Body of pancreas (tissue), 4 donors: Measurements from ENCODE around the gene RAPGEF4. TPM values are rescaled to one million over a fixed set of nuclear protein-coding genes. Genes with fewer than 3 reads are reported as not detected.

Source experiments
- ATAC-seq: fragments of 150-250 bp; one replicate; pipeline ENCODE4 v1.9.1; 2016
- DNase-seq, 4 donors: peaks; one replicate each; pipeline ENCODE4 v3.0.0-alpha.2; 2019
- H3K27ac ChIP-seq, 4 donors: fragments of 200-600 bp; sonication (generic); 1 replicate in 3 of 4; 2 replicates in 1 of 4; pipeline versions ENCODE4 v1.5.1 to v1.6.1; 2016 to 2019; ENCODE audit warnings: mild to moderate bottlenecking in 1 of 4, mixed read lengths in 1 of 4, moderate library complexity in 1 of 4
- H3K27me3 ChIP-seq, 2 donors: fragments of 200-600 bp; sonication (generic); one replicate each; pipeline ENCODE4 v1.6.0; 2016; ENCODE audit warnings: mild to moderate bottlenecking in 1 of 2
- H3K36me3 ChIP-seq, 2 donors: fragments of 200-600 bp; sonication (generic); replicated peaks in 1 of 2; 2 replicates each; pipeline ENCODE4 v1.5.1; 2016; ENCODE audit warnings: low read depth in 2 of 2; ENCODE audit not compliant: insufficient read depth in 1 of 2
- H3K4me1 ChIP-seq: fragments of 200-600 bp; sonication (generic); one replicate; pipeline ENCODE4 v1.6.0; 2016
- H3K4me3 ChIP-seq, 2 donors: fragments of 200-600 bp; sonication (generic); 1 replicate in 1 of 2; 2 replicates in 1 of 2; pipeline ENCODE4 v1.5.1; 2016 to 2019
- H3K9me3 ChIP-seq, 3 donors: fragments of 200-600 bp; sonication (generic); 1 replicate in 2 of 3; 2 replicates in 1 of 3; pipeline ENCODE4 v1.5.1; 2016
- POLR2A ChIP-seq, 3 donors: fragments of 450-650 bp; IDR thresholded peaks; one replicate each; pipeline ENCODE4 v1.6.1; 2016; ENCODE audit warnings: antibody characterized with exemption in 3 of 3, mild to moderate bottlenecking in 2 of 3
- WGBS, 2 donors: methylation state at CpG; one replicate each; pipeline ENCODE4 v1.1.5; 2017; 5-methylcytosine and 5-hydroxymethylcytosine counted together
- intact Hi-C: fragments of 100-400 bp; cut with DNase I; formaldehyde crosslinking; loops from one replicate; pipeline ENCODE4 v1.15.1; 2023
- total RNA-seq, 2 donors: library from RNA; depleted of rRNA; stranded (reverse); fragments of >200 nt; gene quantifications; one replicate each; pipeline ENCODE4 v1.1.0, GENCODE V29; 2016
- TF ChIP-seq, protein P1 (sequence below), 7 experiments: fragments of 450-650 bp in 4 of 7; fragments of 200-600 bp in 3 of 7; sonication (generic) in 3 of 7; IDR thresholded peaks; one replicate each; pipeline ENCODE4 v1.5.1; 2016 to 2019; ENCODE audit warnings: antibody characterized with exemption in 7 of 7

RAPGEF4 gene
- total RNA-seq, 2 donors from 2014 or later, result 4.7 to 22.4 TPM

DNA sequence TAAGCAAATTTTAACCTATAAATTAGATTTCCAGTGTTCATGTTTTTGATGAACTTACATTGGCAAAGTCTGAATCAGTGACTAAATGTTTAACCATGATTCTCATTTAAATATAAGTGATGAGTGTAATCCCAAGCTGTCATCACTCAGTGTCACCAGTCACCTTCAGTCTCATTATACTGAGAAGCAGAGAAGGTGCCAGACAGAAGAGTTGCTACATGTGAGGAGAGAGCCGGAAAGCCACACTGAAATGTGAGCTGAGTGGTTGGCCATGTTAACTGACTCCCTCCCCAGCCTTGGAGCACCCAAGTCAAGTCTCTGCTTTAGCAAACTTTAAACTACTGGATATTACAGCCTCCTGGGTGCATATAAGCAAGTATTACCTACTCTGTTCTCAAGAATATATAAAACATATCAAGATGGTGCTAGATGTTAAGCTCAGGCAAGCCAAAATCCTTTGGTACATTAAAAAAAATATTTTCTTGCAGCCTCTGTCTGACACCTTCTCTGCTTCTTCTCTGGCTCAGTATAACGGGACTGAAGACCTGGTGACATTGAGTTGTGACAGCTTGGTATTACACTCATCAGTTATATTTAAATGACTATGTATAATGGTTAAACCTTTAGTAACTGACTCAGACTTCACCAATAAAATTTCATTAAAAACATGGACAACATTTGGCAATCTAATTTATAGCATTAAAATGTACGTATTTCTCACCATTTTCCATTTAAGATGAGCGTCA, 264.2 kb downstream of the RAPGEF4 start:
- TF ChIP-seq, protein P1, sequence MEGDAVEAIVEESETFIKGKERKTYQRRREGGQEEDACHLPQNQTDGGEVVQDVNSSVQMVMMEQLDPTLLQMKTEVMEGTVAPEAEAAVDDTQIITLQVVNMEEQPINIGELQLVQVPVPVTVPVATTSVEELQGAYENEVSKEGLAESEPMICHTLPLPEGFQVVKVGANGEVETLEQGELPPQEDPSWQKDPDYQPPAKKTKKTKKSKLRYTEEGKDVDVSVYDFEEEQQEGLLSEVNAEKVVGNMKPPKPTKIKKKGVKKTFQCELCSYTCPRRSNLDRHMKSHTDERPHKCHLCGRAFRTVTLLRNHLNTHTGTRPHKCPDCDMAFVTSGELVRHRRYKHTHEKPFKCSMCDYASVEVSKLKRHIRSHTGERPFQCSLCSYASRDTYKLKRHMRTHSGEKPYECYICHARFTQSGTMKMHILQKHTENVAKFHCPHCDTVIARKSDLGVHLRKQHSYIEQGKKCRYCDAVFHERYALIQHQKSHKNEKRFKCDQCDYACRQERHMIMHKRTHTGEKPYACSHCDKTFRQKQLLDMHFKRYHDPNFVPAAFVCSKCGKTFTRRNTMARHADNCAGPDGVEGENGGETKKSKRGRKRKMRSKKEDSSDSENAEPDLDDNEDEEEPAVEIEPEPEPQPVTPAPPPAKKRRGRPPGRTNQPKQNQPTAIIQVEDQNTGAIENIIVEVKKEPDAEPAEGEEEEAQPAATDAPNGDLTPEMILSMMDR (IDR thresholded peaks at IDR 0.05), result no peak
- TF ChIP-seq POLR2A (IDR thresholded peaks at IDR 0.05), result no peak
- Histone ChIP-seq H3K4me1 (peaks cover 9% of the 10 kb centered on the region), H3K36me3 (peaks cover 0 to 2% of the 10 kb centered on the region in 2 donors), H3K27me3 (no peaks in the 10 kb centered on the region), H3K27ac (no peak overlapping the region), H3K9me3 (no peaks in the 10 kb centered on the region), H3K4me3 (no peak overlapping the region)
- 84 to 87% methylated on average over 4 of the region's 4 CpGs for WGBS, 2 donors
- DNase-seq, result no peak
- no peak for ATAC-seq
- intact Hi-C loops, result no loop called here

DNA sequence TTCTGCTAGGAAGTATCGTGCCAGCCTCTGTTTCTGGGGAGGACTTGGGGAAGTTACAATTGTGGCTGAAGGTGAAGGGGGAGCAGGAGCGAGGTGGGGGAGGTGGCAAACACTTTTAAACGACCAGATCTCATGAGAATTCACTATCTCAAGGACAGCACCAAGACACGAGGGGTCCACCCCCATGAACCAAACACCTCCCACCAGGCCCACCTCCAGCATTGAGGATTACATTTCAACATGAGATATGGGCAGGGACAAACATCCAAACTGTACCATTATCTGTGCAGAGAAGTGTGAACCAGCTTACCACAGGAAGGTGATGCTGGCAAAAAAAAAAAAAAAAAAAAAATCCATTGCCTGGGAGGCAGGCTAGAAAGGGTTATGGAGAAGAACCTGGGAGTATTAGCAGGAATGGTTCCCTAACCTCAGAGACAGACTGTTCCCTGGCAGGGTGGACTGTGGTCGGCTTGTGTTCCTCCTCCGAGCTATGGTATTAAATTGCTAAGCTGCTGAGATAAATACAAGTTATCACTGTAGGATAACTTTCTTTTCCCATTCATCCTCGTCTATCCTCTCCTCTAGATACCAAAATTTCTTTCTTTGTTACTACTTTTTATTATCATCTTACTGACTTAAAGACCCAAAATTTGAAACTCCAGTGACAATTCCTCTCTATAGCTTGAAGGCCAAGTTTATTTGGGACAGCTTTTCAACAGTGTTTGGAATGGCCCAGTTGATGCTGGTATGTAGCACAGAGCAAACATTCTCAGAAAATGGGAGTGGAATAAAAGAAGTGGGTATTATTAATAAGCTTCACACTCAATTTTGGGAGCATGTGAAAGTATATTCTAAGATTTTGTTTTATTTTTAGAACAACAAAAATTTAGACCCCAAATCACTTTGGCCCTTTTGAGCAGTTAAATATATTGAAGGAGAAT, 266.3 kb downstream of the RAPGEF4 start:
- TF ChIP-seq POLR2A (IDR thresholded peaks at IDR 0.05), result no peak
- TF ChIP-seq, protein P1 (IDR thresholded peaks at IDR 0.05), result no peak
- intact Hi-C loops, result no loop called here

DNA sequence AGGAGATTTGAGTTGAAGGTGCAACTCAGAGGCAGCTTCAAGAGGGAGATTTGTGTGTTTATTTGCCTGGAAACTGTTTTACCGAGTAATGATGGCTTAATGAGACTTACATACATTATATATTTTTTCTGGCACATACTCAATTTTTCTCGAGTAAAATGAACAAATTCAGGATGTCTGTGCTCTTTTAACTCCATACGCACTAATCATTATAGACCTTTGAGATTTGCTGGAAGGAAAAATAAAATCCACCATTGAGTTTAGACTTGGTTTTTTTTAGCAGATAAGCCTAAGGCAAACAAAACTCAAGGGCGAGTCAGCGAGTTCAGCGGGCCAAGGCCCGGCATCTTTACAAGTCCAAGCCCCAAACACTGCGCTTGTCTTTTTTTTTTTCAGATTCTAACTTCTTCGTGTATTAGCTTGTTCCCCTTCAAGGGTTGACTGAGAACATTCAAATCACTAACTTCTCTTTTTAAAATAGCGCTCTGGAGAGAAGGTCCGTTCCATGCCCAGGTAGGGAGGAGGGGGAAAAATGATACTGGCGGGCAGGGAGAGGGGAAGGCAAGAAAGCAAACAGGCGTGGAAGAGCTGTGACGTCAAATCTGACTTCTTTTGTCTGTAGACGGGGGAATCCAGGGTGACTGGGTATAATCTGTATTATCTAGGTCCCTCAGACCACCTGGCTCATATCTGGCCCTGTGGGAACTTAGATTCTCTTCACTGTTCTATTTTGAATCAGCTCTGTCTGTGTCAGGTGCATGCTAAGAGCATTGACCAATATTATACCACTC, 267.3 kb downstream of the RAPGEF4 start:
- intact Hi-C loops, result no loop called here
- WGBS, 2 donors, result 36 to 39% methylated on average over 15 of the region's 15 CpGs
- no peaks in the 10 kb centered on the region for H3K9me3 ChIP-seq
- ATAC-seq, result no peak
- no peak overlapping the region for H3K4me3 ChIP-seq
- peaks cover 9% of the 10 kb centered on the region for H3K4me1 ChIP-seq
- H3K36me3 ChIP-seq, result no peaks in the 10 kb centered on the region
- H3K27ac ChIP-seq, result no peak overlapping the region
- DNase-seq, result peak in 1 of 4 donors; percentile 24
- TF ChIP-seq POLR2A (IDR thresholded peaks at IDR 0.05), result no peak
- TF ChIP-seq, protein P1 (IDR thresholded peaks at IDR 0.05), result no peak
- no peaks in the 10 kb centered on the region for H3K27me3 ChIP-seq

More for the DNA sequence above, 266.3 kb downstream of the RAPGEF4 start:
- WGBS, 2 donors, result 80% methylated on average over 7 of the region's 7 CpGs
- Histone ChIP-seq H3K36me3 (peaks cover 0 to under 1% of the 10 kb centered on the region in 2 donors), H3K9me3 (no peaks in the 10 kb centered on the region), H3K4me3 (no peak overlapping the region), H3K4me1 (peaks cover 9% of the 10 kb centered on the region), H3K27me3 (no peaks in the 10 kb centered on the region), H3K27ac (no peak overlapping the region)
- no peak for ATAC-seq
- DNase-seq, result no peak

DNA sequence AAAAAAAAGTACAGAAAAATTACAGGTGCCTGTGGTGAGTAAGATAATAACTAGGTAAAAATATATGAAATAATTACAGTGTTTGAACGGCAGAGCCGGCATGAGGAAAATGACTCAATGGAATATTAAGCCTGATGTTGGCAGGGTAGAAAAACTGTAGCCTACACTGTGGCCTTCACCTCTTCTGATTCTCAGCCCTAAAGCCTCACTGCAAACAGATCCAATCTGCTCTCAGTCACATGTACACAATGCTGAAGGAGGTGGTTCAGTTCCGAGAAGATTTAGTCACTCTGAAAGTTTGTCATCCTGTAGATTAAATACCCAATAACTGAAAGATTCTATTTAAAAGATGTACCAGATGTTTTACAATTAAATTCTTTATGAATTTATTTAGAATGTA, 273.1 kb downstream of the RAPGEF4 start:
- ATAC-seq, result no peak
- Histone ChIP-seq H3K9me3 (no peaks in the 10 kb centered on the region), H3K4me1 (no peaks in the 10 kb centered on the region), H3K27me3 (no peaks in the 10 kb centered on the region), H3K4me3 (no peak overlapping the region), H3K36me3 (no peaks in the 10 kb centered on the region), H3K27ac (no peak overlapping the region)
- no peak for TF ChIP-seq POLR2A (IDR thresholded peaks at IDR 0.05)
- TF ChIP-seq, protein P1 (IDR thresholded peaks at IDR 0.05), result no peak
- intact Hi-C loops, result no loop called here
- DNase-seq, result no peak
- 83 to 87% methylated on average over 3 of the region's 3 CpGs for WGBS, 2 donors
